ENCODE results near the gene RNASE13. TPM values are rescaled to one million over a fixed set of nuclear protein-coding genes. Genes with fewer than 3 reads are reported as not detected.

Gene RNASE13
- not detected for total RNA-seq
- long read RNA-seq: 0 reads

- DNase-seq (no peak), ATAC-seq (no peak)
- intact Hi-C loops (cut with micrococcal nuclease): no loop called here
These were observed at the start of gene RNASE13 for GRCh38 chr14:21034707-21035106. RNASE13 (minus strand) TSS chr14:21034807; CDS start chr14:21034288, 519 bp downstream.

- DNase-seq: no peak
These were observed 49.8 kb upstream of the RNASE13 start for GRCh38 chr14:21084396-21084795.

GRCh38 chr14:21083565-21084325, 49.1 kb upstream of the RNASE13 start:
- DNase-seq: no peak
- ATAC-seq: no peak
- intact Hi-C loops (cut with micrococcal nuclease): no loop called here

More at GRCh38 chr14:21084396-21084795, 49.8 kb upstream of the RNASE13 start:
- intact Hi-C loops (cut with micrococcal nuclease): no loop called here
- no peak for ATAC-seq

- no peak for ATAC-seq
- intact Hi-C loops (cut with micrococcal nuclease): no loop called here
- no peak for DNase-seq
These were observed 47.0 kb upstream of the RNASE13 start for GRCh38 chr14:21081521-21082142.

GRCh38 chr14:21078726-21079125, 44.1 kb upstream of the RNASE13 start:
- intact Hi-C loops (cut with micrococcal nuclease): loop anchor here (10.0 kb wide), 1 partner anchor 64 kb away; no protein-coding TSS in a partner anchor
- ATAC-seq: no peak
- no peak for DNase-seq

- intact Hi-C loops (cut with micrococcal nuclease): loop anchor here (10.0 kb wide), 1 partner anchor 63 kb away; no protein-coding TSS in a partner anchor
- no peak for ATAC-seq
- DNase-seq: no peak
These were observed 43.7 kb upstream of the RNASE13 start for GRCh38 chr14:21078287-21078686.

- no peak for DNase-seq
- intact Hi-C loops (cut with micrococcal nuclease): loop anchor here (10.0 kb wide), 1 partner anchor 63 kb away; no protein-coding TSS in a partner anchor
- no peak for ATAC-seq
These were observed 43.1 kb upstream of the RNASE13 start for GRCh38 chr14:21077672-21078071.

- intact Hi-C loops (cut with micrococcal nuclease): loop anchor here (10.0 kb wide), 1 partner anchor 61 kb away; no protein-coding TSS in a partner anchor
- no peak for ATAC-seq
- no peak for DNase-seq
These were observed 41.3 kb upstream of the RNASE13 start for GRCh38 chr14:21075719-21076437.

GRCh38 chr14:21074398-21075272, 40.0 kb upstream of the RNASE13 start:
- intact Hi-C loops (cut with micrococcal nuclease): loop anchor here (10.0 kb wide), 1 partner anchor 60 kb away; no protein-coding TSS in a partner anchor
- DNase-seq: no peak
- no peak for ATAC-seq

GRCh38 chr14:21073921-21074320, 39.3 kb upstream of the RNASE13 start:
- intact Hi-C loops (cut with micrococcal nuclease): loop anchor here (10.0 kb wide), 1 partner anchor 59 kb away; no protein-coding TSS in a partner anchor
- DNase-seq (no peak), ATAC-seq (no peak)

GRCh38 chr14:21072781-21073339, 38.3 kb upstream of the RNASE13 start:
- intact Hi-C loops (cut with micrococcal nuclease): loop anchor here (10.0 kb wide), 1 partner anchor 58 kb away; no protein-coding TSS in a partner anchor
- ATAC-seq: no peak
- no peak for DNase-seq

- DNase-seq (no peak), ATAC-seq (peak; percentile 17)
- intact Hi-C loops (cut with micrococcal nuclease): loop anchor here (10.0 kb wide), 1 partner anchor 57 kb away; no protein-coding TSS in a partner anchor
These were observed 37.4 kb upstream of the RNASE13 start for GRCh38 chr14:21072031-21072473.

GRCh38 chr14:21071225-21072030, 36.8 kb upstream of the RNASE13 start:
- ATAC-seq (peak; percentile 72), DNase-seq (peak; percentile 91)
- intact Hi-C loops (cut with micrococcal nuclease): loop anchor here (10.0 kb wide), 1 partner anchor 57 kb away; no protein-coding TSS in a partner anchor

- intact Hi-C loops (cut with micrococcal nuclease): loop anchor here (10.0 kb wide), 1 partner anchor 56 kb away; no protein-coding TSS in a partner anchor
- peak; percentile 77 for DNase-seq
These were observed 36.1 kb upstream of the RNASE13 start for GRCh38 chr14:21070610-21071224.

GRCh38 chr14:21070083-21070609, 35.5 kb upstream of the RNASE13 start, which contains the start of gene ARHGEF40:
ARHGEF40 (plus strand) TSS chr14:21070304; CDS start chr14:21070397, 93 bp downstream.
- intact Hi-C loops (cut with micrococcal nuclease): loop anchor here (10.0 kb wide), 1 partner anchor 55 kb away; no protein-coding TSS in a partner anchor
- ATAC-seq: peak; percentile 77
- DNase-seq: peak; percentile 87

More at GRCh38 chr14:21070610-21071224, 36.1 kb upstream of the RNASE13 start:
- peak; percentile 34 for ATAC-seq
